Fibroblast of mammary gland (primary cell): ENCODE measurements around the gene ACBD7.

ENCODE experiments used
- DNase-seq: peaks from one replicate; pipeline ENCODE4 v3.0.0-alpha.2; 2010; ENCODE audit warnings: low read depth
- H3K4me3 ChIP-seq: 2 replicates; pipeline ENCODE4 v1.5.1; 2011; ENCODE audit warnings: low read depth, mild to moderate bottlenecking, low read length, moderate library complexity; ENCODE audit not compliant: control insufficient read depth
- TF ChIP-seq, protein P1 (sequence below): conservative IDR thresholded peaks from 2 replicates; pipeline ENCODE4 v1.5.1; 2011; ENCODE audit warnings: low read depth, low read length, inconsistent platforms; ENCODE audit not compliant: control insufficient read depth, insufficient read depth

ACBD7 gene

DNA sequence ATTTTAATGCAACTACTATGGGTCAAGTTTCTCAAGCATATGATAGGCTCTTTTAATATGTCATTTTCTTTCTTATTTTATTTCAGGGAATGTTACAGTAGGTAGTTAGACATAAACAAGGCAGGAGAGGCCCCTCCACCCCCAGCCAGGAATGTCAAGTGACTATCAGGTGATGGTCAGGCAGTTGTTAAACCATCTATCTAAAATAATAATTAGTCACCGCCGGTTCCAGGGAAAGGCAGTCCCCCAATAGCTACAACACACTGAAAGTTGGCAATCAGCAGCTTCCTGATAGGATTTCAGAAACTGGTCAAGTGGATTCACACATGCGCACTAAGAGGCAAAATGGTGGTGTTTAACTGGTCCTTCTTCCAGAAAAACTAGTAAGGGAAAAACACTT, 35.5 kb downstream of the ACBD7 start:
- TF ChIP-seq, protein P1, sequence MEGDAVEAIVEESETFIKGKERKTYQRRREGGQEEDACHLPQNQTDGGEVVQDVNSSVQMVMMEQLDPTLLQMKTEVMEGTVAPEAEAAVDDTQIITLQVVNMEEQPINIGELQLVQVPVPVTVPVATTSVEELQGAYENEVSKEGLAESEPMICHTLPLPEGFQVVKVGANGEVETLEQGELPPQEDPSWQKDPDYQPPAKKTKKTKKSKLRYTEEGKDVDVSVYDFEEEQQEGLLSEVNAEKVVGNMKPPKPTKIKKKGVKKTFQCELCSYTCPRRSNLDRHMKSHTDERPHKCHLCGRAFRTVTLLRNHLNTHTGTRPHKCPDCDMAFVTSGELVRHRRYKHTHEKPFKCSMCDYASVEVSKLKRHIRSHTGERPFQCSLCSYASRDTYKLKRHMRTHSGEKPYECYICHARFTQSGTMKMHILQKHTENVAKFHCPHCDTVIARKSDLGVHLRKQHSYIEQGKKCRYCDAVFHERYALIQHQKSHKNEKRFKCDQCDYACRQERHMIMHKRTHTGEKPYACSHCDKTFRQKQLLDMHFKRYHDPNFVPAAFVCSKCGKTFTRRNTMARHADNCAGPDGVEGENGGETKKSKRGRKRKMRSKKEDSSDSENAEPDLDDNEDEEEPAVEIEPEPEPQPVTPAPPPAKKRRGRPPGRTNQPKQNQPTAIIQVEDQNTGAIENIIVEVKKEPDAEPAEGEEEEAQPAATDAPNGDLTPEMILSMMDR = no peak
- H3K4me3 ChIP-seq = no peak overlapping the region
- DNase-seq = no peak

DNA sequence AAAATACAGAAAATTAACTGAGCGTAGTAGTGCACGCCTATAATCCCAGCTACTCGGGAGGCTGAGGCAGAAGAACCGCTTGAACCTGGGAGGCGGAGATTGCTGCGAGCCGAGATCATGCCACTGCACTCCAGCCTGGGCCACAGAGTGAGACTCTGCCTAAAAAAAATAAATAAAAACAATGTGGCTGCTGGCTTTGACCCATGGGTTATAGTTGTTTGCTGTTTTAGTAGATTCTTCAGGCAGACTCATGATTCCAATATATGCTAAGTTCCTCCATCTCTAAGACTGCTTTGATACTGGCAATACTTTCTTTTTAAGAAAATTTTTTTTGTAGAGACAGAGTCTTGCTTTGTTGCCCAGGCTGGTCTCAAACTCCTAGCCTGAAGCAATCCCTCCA, 36.5 kb downstream of the ACBD7 start:
- no peak overlapping the region for H3K4me3 ChIP-seq
- TF ChIP-seq, protein P1 = no peak

DNA sequence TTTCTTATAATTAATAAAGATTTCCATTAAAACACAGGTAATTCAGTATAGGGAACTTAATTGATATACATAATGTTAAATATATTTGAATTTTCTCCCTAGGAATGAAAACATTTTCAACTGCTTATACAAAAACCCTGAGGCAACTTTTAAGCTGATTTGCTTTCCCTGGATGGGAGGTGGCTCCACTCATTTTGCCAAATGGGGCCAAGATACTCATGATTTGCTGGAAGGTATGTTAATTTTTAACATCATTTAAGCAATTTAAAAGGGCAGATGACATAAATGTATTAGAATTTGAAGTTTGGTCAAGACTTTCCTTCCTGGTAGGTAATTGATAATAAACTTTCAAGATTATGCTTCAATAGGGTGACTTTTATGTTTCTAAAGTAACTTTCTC, 39.0 kb downstream of the ACBD7 start:
- no peak overlapping the region for H3K4me3 ChIP-seq
- TF ChIP-seq, protein P1 = no peak
- DNase-seq = no peak

More for the DNA sequence above, 36.5 kb downstream of the ACBD7 start:
- no peak for DNase-seq

DNA sequence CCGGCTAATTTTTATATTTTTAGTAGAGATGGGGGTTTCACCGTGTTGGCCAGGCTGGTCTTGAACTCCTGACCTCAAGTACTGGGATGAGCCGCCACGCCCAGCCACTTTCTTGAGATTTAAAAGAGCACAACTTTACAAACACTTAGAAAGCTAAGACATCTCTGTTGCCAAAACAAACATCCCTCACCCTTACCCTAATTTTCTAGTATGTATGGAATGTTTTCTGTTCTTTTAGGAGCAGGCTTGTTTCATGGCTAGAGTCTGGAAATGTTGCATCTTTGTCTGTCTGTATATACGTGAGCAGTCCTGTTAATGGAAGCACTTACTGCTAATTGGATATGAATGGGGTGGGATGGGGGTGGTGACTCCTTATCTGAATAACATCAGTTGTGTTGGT, 42.0 kb downstream of the ACBD7 start:
- TF ChIP-seq, protein P1 = no peak
- H3K4me3 ChIP-seq = no peak overlapping the region
- DNase-seq = peak; percentile 54

DNA sequence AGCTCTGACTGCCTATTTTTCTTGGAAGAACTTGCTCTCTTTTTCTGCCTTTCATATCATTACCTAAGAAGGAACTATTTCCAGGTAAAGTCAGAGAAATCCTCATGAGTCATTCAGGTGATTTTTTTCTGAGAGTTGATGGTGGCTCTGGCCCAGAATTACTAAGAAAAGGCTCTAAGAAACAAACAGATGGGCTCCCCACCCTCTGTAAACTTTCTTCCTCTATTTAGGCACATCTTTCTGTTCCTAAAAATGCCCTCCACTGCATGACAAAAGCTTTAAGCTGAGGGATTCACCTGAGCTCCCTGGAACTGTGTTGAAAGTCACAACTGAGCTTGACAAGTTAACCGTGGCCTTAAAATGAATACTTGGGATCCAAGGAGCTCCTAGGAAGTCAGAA, 43.2 kb downstream of the ACBD7 start:
- DNase-seq = no peak
- TF ChIP-seq, protein P1 = no peak
- H3K4me3 ChIP-seq = no peak overlapping the region

DNA sequence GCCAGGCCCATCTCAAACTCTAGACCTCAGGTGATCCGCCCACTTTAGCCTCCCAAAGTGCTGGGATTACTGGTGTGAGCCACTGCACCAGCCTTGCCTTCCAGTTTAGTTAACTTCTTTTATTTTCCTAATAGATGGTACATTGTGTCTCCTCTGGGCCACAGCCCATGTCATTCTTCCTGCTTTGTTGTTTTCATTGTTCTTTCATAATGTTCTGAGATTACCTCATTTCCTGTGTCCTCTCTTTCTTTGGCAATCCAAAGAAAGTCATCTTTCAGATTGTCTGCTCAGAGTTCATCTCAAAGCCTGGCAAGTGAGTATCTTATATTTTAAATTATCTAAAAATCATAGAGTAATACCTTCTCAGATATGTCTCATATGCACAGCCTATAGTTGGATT, 44.9 kb downstream of the ACBD7 start, which contains the start of gene OLAH:
OLAH (plus strand) TSS at position 270 of the 400 bp plus-strand sequence. CDS start 3,346 bp downstream, outside the sequence.
- H3K4me3 ChIP-seq = no peak within 1 kb of the TSS
- TF ChIP-seq, protein P1 = no peak
- DNase-seq = peak; percentile 53

DNA sequence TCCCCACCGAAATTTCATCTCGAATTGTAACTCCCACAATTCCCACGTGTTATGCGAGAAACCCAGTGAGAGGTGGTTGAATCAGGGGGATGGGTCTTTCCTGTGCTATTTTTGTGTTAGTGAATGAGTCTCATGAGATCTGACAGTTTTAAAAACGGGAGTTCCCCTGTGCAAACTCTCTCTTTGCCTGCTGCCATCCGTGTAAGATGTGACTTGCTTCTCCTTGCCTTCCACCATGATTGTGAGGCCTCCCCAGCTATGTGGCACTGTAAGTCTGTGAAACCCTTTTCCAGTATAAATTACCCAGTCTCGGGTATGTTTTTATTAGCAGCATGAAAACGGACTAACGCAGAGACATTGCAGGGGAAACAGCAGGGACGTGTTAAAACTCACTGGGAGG, 50.2 kb downstream of the ACBD7 start:
- TF ChIP-seq, protein P1 = no peak
- no peak for DNase-seq
- no peak overlapping the region for H3K4me3 ChIP-seq
